Stimulated activated effector memory CD8-positive, alpha-beta T cell treated with anti-CD3 and anti-CD28 coated beads, Interleukin-12 subunit alpha, Interleukin-12 subunit beta, amount 100 ng/mL, for 72 hours (primary cell): ENCODE results near the gene PSMG2.

ENCODE experiments used
- ATAC-seq: fragments of 150-1000 bp; cut with Tn5 transposase; 2 replicates; pipeline ENCODE4 v1.10.0; 2021
- DNase-seq, 2 donors: peaks; one replicate each; pipeline ENCODE4 v3.0.0; 2021 to 2022; ENCODE audit warnings: low spot score in 2 of 2
- H3K27ac Mint-ChIP-seq: one replicate; pipeline ENCODE4 v1.8.0; 2022; ENCODE audit warnings: mild to moderate bottlenecking, mixed read lengths
- H3K36me3 Mint-ChIP-seq: one replicate; pipeline ENCODE4 v1.8.0; 2022; ENCODE audit warnings: mild to moderate bottlenecking, mixed read lengths
- H3K4me1 Mint-ChIP-seq: one replicate; pipeline ENCODE4 v1.8.0; 2022; ENCODE audit warnings: mixed read lengths
- H3K4me3 Mint-ChIP-seq: one replicate; pipeline ENCODE4 v1.8.0; 2022; ENCODE audit warnings: mild to moderate bottlenecking, mixed read lengths
- H3K9me3 Mint-ChIP-seq: one replicate; pipeline ENCODE4 v1.8.0; 2022; ENCODE audit warnings: mixed read lengths

PSMG2 gene, protein sequence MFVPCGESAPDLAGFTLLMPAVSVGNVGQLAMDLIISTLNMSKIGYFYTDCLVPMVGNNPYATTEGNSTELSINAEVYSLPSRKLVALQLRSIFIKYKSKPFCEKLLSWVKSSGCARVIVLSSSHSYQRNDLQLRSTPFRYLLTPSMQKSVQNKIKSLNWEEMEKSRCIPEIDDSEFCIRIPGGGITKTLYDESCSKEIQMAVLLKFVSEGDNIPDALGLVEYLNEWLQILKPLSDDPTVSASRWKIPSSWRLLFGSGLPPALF

DNA sequence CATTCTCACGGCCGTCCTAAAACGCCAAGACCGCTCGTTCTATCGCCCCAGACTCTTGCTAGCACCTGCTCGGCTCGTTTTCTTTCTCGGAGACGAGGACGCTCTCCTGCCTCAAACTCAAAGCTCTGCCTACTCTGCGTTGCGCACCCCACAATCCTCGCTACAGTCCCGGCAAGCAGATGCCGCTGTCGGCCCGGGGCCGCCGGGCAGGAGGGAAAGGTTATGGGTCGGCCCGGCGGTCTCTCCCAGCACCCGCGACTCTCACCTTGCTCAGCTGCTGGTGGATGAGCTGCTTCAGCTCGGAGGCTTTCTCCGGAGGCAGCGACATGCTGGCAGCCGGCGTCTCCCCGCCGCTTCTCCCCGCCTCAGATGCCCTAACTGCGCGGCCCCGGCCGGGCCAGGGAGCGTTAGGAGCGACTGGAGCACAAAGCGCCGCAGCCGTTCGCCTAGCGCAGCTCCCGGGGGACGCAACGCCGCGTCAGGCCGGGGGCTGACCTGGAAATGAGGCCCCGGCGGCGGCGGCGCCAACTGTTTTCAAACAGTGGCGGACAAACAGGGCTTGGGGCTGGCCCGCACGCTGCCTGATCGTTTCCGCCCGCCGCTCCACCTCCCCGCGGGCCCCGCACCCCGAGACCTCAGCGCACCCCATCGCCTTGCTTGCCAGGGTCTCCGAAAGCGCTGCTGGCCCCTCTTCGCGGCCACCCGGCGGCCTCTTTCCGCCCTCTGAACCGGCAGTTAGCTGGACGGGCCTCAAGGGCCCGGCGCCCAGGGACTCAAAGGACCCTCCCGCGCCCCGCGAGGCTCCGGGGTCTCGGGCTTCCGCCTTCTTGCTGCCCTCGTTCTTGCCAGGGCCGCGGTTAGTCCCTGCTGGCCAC lies at the start of gene PSMG2, which contains the start of gene CEP76:
TSS of gene PSMG2 (plus strand) at position 822 of the 875 bp plus-strand sequence. CDS start 66 bp downstream, outside the sequence.
TSS of gene CEP76 (minus strand) at position 503 of the 875 bp plus-strand sequence. CDS start at position 328, 175 bp downstream.
- Mint-ChIP-seq H3K4me1 (peaks cover 36% of the 10 kb centered on the region), H3K36me3 (peaks cover 50% of the 10 kb centered on the region)
- DNase-seq = peak; percentile 77 to 92

DNA sequence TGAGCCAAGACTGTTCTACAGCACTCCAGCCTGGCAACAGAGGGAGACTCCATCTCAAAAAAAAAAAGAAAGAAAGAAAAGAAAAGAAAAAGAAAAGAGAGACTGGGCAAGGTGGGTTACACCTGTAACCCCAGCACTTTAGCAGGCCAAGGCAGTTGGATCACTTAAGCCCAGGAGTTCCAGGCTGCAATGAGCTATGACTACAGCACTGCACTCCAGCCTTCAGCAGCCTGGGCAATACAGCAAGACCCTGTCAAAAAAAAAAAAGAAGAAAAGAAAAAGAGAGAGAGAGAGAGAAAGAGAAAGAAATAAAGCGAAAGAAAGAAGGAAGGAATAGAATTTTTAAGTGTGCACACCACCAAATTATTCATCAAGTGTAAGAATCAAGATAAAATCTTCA lies 47.9 kb upstream of the PSMG2 start:
- peak overlapping the region; percentile 52 for H3K27ac Mint-ChIP-seq
- H3K9me3 Mint-ChIP-seq = no peaks in the 10 kb centered on the region
- H3K36me3 Mint-ChIP-seq = no peaks in the 10 kb centered on the region
- H3K4me1 Mint-ChIP-seq = peaks cover 24% of the 10 kb centered on the region
- ATAC-seq (no peak), DNase-seq (no peak)
- H3K4me3 Mint-ChIP-seq = peak overlapping the region; percentile 9

More for the DNA sequence above, at the start of gene PSMG2, which contains the start of gene CEP76:
- Mint-ChIP-seq H3K27ac (peak within 1 kb of the TSS; percentile 100), H3K4me3 (peak within 1 kb of the TSS; percentile 99), H3K9me3 (no peaks in the 10 kb centered on the region)
- peak; percentile 94 for ATAC-seq

DNA sequence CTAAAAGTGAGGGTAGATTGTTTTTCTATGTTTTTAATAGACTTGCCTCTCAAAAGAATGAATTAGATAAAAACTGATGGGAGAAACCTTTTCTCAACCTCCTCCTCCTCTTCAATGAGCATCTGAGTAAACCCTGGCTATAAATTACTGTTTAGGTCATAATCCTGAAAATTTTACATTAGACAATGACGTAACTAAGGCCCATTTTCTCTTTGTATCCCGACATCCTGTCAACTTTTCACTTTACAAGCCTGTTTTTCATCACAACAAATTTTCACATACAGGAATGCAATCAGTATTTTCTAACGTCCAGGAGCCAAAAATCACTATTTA lies 46.3 kb upstream of the PSMG2 start:
- DNase-seq (no peak), ATAC-seq (no peak)
- Mint-ChIP-seq H3K4me1 (peaks cover 24% of the 10 kb centered on the region), H3K27ac (no peak overlapping the region), H3K4me3 (peak overlapping the region; percentile 61), H3K9me3 (no peaks in the 10 kb centered on the region), H3K36me3 (no peaks in the 10 kb centered on the region)

DNA sequence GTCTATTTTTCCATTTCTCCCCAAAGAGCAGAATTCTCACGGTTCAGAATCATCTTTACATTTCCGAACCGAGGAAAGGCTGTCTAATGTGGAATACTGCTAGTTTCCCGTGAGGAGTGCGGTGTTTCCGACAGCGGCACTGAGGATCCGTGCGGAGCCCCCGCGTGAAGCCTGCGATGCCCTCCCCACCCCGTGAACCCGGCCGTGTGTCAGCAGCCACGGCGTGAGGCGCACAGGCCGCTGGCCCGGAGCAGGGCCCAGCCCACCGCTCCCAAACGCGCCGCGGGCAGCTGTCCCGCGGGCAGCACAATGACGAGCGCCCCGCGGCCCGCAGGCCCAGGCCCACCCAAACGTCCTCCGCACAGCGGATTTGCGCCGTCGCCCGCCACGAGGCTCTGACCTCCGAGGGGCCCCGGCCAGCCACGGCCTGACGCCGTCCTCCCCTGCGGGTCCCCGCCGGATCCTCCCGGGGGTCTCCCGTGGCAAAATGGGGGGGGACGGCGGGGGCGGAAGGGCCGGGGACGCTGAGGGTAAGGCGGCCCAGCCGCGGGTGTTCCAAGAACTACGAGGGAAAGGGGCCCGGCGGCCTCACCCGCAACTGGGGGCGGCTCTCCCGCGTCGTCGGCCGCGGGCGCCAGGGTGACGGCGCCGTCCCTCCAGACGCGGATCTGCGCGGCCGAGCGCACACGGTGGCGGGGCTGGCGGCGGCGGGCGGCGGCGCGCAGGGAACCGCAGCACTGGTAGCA lies 45.7 kb upstream of the PSMG2 start:
- H3K4me1 Mint-ChIP-seq = peaks cover 24% of the 10 kb centered on the region
- no peak overlapping the region for H3K27ac Mint-ChIP-seq
- ATAC-seq (peak; percentile 71), DNase-seq (peak in 1 of 2 donors; percentile 55)
- peak overlapping the region; percentile 61 for H3K4me3 Mint-ChIP-seq
- H3K9me3 Mint-ChIP-seq = no peaks in the 10 kb centered on the region
- no peaks in the 10 kb centered on the region for H3K36me3 Mint-ChIP-seq

DNA sequence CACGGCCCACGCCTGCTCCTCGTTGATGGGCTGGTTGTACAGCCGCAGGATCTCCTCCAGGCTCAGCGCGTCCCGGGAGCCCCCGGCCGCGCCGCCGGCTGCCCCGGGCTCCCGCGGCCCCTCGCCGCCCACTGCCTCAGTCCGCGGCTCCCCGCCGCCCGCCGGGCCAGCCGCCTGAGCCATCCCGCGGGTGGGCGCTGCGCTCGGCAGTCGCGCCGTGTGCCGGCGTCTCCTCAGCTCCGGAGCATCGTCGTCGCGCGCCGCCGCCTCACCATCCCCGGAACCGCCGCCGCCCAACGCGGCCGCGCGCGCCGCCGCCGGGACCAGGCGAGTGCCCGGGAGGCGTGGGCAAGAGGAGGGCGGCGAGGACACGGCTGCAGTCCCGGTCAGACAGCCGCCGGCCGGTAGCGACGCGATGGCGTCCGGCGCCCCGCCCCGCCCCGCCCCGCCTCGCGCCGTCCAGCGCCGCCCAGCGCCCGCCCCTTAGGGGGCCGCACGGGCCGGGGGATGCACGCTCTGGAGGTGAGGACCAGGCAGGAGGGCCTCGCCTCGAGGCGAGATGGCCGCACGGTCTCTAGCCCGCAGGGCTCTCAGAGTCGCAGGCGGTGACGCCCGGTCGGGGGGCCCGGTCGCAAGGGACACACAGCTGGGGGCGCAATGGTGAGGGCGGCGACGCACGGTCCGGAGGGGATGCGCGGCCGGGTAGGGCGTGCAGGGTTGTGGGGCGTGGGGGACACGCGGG lies 45.0 kb upstream of the PSMG2 start, which contains the start of gene SPIRE1:
TSS of gene SPIRE1 (minus strand) at position 424 of the 742 bp plus-strand sequence. CDS start at position 183, 241 bp downstream.
- peak; percentile 28 to 73 for DNase-seq
- H3K27ac Mint-ChIP-seq = no peak within 1 kb of the TSS
- H3K4me3 Mint-ChIP-seq = peak within 1 kb of the TSS; percentile 62

DNA sequence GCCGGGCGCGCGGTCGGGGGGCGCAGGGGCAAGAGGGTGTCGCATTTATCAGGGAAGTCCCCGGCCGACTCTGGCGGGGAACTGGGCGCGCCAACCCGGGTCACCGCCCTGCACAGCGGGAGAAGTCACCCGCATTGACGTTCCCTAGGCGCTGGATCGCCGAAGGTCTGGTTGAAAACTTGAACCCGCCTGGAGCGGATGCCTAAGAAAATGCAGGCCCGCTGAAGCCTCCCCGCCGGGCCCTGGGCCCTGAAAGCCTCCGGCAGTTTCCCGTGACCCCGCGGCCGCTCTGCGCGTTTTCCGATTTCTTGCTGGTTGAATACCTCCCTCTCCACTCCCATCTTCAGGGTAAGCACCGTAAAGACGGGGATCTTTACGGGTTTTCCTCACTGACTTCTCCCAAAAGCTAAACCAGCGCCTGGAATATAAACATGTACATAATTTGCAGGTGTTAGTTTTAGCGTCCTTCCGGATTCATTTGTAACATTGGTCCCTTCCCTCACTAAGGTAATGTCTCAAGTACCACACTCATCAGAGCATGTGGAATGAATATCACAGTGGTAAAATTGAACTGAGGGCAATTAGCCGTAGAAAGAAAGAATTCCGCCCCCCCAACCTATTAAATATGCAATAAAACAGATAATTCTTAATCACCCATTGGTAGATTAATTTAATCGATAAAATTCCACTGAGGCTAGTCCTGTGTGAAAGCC lies 44.3 kb upstream of the PSMG2 start:
- H3K9me3 Mint-ChIP-seq = no peaks in the 10 kb centered on the region
- H3K36me3 Mint-ChIP-seq = no peaks in the 10 kb centered on the region
- peaks cover 14% of the 10 kb centered on the region for H3K4me1 Mint-ChIP-seq
- H3K27ac Mint-ChIP-seq = no peak overlapping the region
- H3K4me3 Mint-ChIP-seq = peak overlapping the region; percentile 62
- ATAC-seq (no peak), DNase-seq (peak in 1 of 2 donors; percentile 52)

More for the DNA sequence above, 45.0 kb upstream of the PSMG2 start, which contains the start of gene SPIRE1:
- Mint-ChIP-seq H3K4me1 (peaks cover 21% of the 10 kb centered on the region), H3K9me3 (no peaks in the 10 kb centered on the region), H3K36me3 (no peaks in the 10 kb centered on the region)
- peak; percentile 76 for ATAC-seq

DNA sequence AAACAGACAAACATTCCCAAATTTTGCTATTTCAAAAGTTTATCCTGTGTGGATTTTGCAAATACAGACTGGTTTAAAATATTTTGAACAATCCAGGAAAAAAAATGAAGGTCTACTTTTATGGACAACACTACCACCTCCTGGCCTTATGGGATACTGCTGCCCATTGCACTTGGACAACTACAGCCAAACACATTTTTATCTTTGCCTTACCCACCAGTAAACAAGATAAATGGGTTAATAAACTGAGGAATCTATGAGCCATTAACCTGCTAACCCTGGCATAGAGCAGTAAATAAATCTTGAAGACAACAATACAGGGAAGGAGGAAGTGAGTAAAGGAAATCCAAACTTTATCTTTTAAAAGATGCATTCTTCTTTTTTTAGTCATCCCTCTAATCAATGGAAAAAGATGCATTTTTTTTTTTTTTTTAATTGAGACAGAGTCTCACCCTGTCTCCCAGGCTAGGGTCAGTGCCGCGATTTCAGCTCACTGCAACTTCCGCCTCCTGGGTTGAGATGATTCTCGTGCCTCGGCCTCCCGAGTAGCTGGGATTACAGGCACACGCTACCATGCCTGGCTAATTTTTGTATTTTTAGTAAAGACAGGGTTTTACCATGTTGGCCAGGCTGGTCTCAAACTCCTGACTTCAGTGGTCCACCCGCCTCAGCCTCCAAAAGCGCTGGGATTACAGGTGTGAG lies 42.8 kb upstream of the PSMG2 start:
- Mint-ChIP-seq H3K36me3 (no peaks in the 10 kb centered on the region), H3K27ac (no peak overlapping the region), H3K4me3 (no peak overlapping the region), H3K9me3 (no peaks in the 10 kb centered on the region), H3K4me1 (peaks cover 9% of the 10 kb centered on the region)
- DNase-seq (peak in 1 of 2 donors; percentile 58), ATAC-seq (no peak)

DNA sequence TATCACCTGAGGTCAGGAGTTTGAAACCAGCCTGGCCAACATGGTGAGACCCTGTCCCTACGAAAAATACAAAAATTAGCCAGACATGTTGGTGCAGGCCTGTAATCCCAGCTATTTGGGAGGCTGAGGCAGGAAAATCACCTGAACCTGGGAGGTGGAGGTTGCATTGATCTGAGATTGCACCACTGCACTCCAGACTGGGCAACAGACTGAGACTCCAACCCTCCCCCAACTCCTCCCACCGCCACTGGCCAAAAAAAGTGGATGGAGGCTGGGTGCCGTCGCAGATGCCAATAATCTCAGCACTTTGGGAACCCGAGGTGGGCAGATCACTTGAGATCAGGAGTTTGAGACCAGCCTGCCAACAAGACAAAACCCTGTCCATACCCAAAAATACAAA lies 34.8 kb upstream of the PSMG2 start:
- Mint-ChIP-seq H3K36me3 (peaks cover 16% of the 10 kb centered on the region), H3K27ac (no peak overlapping the region), H3K9me3 (no peaks in the 10 kb centered on the region), H3K4me1 (no peaks in the 10 kb centered on the region), H3K4me3 (no peak overlapping the region)
- DNase-seq (no peak), ATAC-seq (no peak)

DNA sequence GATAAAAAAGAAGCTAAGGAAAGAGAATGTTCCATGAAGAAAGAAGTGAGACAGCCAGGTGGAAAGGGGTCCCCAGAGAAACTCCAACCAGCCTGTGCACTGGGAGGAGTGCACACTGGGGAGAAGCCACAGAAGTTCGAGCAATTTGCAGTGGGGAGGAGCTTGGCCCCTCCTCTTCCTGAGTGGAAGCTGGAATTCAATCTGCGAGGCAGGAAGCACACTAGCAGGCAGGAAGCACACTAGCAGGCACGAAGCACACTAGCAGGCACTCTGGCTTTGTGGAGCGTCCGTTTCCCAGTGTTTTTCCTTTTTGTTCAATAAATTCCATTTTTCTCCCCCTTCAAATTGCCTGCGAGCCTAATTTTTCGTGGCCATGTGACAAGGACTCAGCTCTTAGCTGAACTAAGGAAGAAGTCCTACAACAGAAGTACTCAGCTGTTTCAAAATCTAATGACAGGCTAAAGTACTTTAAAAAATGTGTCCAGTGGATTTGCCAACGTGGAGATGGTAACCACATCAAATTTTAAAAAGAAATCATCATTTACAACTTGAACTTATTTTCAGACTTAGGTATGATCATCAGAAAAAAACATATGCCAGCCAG lies 23.6 kb upstream of the PSMG2 start:
- Mint-ChIP-seq H3K4me3 (no peak overlapping the region), H3K4me1 (no peaks in the 10 kb centered on the region), H3K27ac (peak overlapping the region; percentile 73), H3K9me3 (no peaks in the 10 kb centered on the region), H3K36me3 (peaks cover 82% of the 10 kb centered on the region)
- ATAC-seq (no peak), DNase-seq (no peak)

DNA sequence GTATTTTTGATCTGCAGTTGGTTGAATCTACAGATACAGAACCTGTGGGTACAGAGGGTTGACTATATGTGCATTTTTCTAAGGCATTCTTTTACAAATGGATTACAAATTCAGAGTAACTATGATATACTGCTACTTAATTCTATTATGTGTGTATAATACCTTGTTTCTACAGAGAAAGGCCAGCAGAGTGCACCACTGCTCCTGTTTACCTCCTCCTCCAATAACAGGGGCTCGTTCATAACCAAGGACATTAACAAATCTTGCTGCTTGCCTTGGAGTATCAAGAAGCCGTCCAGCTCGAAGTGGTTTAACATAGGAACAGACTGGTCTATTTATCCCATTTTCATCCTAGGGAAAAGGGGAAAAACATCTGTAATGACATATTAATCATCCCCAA lies 16.7 kb upstream of the PSMG2 start:
- ATAC-seq (no peak), DNase-seq (no peak)
- Mint-ChIP-seq H3K27ac (no peak overlapping the region), H3K4me1 (no peaks in the 10 kb centered on the region), H3K9me3 (no peaks in the 10 kb centered on the region), H3K36me3 (peaks cover 35% of the 10 kb centered on the region), H3K4me3 (no peak overlapping the region)

DNA sequence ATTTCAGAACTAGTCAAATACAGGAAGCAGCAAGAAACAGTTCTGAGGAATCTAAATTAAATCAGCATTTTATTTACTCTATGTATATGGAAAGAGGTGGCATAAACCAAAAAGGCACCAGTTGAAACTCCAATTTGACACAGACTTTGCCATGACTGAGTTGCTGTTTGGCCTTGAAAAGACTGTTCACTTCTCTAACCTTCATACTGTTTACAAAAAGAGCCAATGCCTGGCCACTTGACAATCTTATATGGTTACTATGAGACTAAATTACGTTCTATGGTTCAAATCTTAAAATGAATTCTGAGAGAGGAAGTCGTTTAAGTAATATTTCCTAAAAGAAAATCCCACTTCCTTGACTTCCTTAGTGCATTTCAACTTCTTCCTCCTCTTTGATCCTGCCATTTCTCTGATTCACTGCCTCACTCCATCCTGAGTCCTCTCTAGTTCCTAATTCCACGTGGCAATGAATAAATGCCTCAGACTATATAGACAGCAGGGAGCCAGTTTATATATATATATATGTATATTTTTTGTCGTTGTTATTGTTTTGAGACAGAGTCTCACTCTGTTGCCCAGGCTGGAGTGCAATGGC lies 13.5 kb upstream of the PSMG2 start:
- H3K36me3 Mint-ChIP-seq = peaks cover 36% of the 10 kb centered on the region
- H3K4me1 Mint-ChIP-seq = peaks cover 15% of the 10 kb centered on the region
- no peak overlapping the region for H3K27ac Mint-ChIP-seq
- H3K4me3 Mint-ChIP-seq = no peak overlapping the region
- no peak for ATAC-seq
- no peak for DNase-seq
- no peaks in the 10 kb centered on the region for H3K9me3 Mint-ChIP-seq

DNA sequence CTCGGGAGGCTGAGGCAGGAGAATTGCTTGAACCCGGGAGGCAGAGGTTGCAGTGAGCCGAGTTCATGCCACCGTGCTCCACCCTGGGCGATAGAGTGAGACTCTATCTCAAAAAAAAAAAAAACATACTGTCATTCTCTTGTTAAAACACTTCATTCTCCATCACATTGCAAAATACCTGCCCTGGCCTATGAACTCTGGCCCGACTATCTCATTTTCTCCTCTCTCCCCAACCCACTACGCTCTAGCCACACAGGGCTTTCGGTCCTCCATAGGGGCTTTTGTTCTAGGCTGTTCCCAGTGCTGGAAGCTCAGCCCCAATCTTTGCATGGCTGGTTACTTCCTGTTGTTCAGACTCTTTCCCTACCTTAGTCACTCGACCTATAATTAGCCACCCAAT lies 10.6 kb upstream of the PSMG2 start:
- Mint-ChIP-seq H3K27ac (peak overlapping the region; percentile 62), H3K4me3 (no peak overlapping the region), H3K4me1 (peaks cover 15% of the 10 kb centered on the region), H3K9me3 (no peaks in the 10 kb centered on the region), H3K36me3 (peaks cover 36% of the 10 kb centered on the region)
- ATAC-seq = no peak
- DNase-seq = no peak

DNA sequence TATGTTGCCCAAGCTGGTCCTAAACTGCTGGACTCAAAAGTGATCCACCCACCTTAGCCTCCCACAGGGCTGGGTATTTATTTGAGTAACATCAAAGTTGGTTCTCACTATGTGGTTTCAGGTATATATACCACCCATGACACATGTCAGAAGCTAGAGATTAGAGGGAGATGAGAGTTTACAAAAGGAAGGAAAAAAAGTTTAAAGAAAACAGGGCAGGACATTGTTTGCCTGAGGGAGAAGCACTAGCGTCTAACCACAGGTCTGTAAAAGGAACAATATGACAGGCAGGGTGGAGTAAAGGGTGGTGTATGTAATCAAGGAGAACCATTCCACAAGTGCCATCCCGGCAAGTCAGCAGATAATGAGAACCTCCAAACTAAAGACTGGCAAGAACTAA lies 8.8 kb upstream of the PSMG2 start:
- Mint-ChIP-seq H3K9me3 (no peaks in the 10 kb centered on the region), H3K4me3 (no peak overlapping the region), H3K4me1 (peaks cover 15% of the 10 kb centered on the region), H3K36me3 (peaks cover 55% of the 10 kb centered on the region), H3K27ac (peak overlapping the region; percentile 48)
- no peak for DNase-seq
- ATAC-seq = peak; percentile 82
